Measurements from ENCODE around the gene NOVA1. TPM values are rescaled to one million over a fixed set of nuclear protein-coding genes. Genes with fewer than 3 reads are reported as not detected.

Gene NOVA1
- total and polyA plus RNA-seq, 5 donors from 2014 or later, result 0.39 TPM; not detected in 4

GRCh38 chr14:26577711-26578110, 20.1 kb downstream of the NOVA1 start:
- H3K4me3 Mint-ChIP-seq, result no peak overlapping the region

DNA sequence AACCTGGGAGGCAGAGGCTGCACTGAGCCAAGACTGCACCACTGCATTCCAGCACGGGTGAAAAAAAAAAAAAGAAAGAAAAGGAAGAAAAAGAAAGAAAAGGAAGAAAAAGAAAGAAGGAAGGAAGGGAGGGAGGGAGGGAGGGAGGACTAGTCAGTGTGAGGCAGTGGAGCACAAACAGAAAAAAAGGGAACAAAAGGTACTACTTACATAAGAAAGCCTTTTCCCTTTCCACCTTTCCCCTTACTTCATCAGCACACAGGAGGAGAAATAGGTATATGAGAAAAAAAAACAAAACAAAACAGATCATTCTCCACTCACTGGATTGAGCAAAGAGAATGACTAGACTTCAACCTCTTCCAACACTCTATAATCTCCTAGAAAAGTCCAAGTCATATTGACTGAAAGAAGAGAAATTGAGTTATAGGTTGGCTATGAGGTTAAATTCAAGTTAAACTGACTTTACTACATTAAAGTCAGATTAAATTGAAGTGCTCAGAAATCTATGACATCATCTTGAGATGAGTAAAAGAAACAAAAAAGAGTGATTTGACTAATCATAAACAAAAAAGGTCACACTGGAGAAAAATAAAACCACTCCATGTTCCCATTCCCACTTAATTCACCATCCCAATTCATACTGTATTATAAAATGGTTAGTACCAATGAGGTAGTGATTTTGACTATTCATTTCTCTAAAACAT, 43.6 kb downstream of the NOVA1 start:
- Histone ChIP-seq H3K27me3 (ENCODE audit: control insufficient read depth, insufficient read depth, low read length) (no peaks in the 10 kb centered on the region), H3K4me1 (ENCODE audit: control insufficient read depth, insufficient read depth, low read length, poor library complexity, severe bottlenecking) (no peaks in the 10 kb centered on the region), H3K36me3 (ENCODE audit: control insufficient read depth, insufficient read depth, low read length) (no peaks in the 10 kb centered on the region), H3K27ac (ENCODE audit: insufficient read depth, low read length, poor library complexity, severe bottlenecking) (no peak overlapping the region), H3K4me3 (ENCODE audit: low read depth, low read length) (no peak overlapping the region), H3K9me3 (ENCODE audit: control insufficient read depth in 2 of 2, low read length in 2 of 2) (peaks cover 1 to 7% of the 10 kb centered on the region in 2 experiments)
- H3K4me3 Mint-ChIP-seq, result no peak overlapping the region
- DNase-seq (no peak), ATAC-seq (ENCODE audit: low read depth in 2 of 2) (no peak)
- H3K9me3 Mint-ChIP-seq, result peaks cover 1 to 27% (median 6%) of the 10 kb centered on the region in 7 donors
- no peaks in the 10 kb centered on the region for H3K36me3 Mint-ChIP-seq
- no peaks in the 10 kb centered on the region for H3K27me3 Mint-ChIP-seq
- no peak overlapping the region for H3K27ac Mint-ChIP-seq
- H3K4me1 Mint-ChIP-seq, result no peaks in the 10 kb centered on the region

More at GRCh38 chr14:26577711-26578110, 20.1 kb downstream of the NOVA1 start:
- H3K27ac ChIP-seq (ENCODE audit: insufficient read depth, low read length, poor library complexity, severe bottlenecking), result no peak overlapping the region
- Mint-ChIP-seq H3K4me1 (no peaks in the 10 kb centered on the region), H3K36me3 (no peaks in the 10 kb centered on the region), H3K9me3 (peaks cover 1 to 16% (median 3%) of the 10 kb centered on the region in 7 donors), H3K27ac (no peak overlapping the region), H3K27me3 (no peaks in the 10 kb centered on the region)
- no peaks in the 10 kb centered on the region for H3K27me3 ChIP-seq (ENCODE audit: control insufficient read depth, insufficient read depth, low read length)
- no peaks in the 10 kb centered on the region for H3K4me1 ChIP-seq (ENCODE audit: control insufficient read depth, insufficient read depth, low read length, poor library complexity, severe bottlenecking)
- H3K9me3 ChIP-seq (ENCODE audit: control insufficient read depth in 2 of 2, low read length in 2 of 2), result no peaks in the 10 kb centered on the region
- no peaks in the 10 kb centered on the region for H3K36me3 ChIP-seq (ENCODE audit: control insufficient read depth, insufficient read depth, low read length)
- ATAC-seq (ENCODE audit: low read depth in 2 of 2) (no peak), DNase-seq (no peak)
- H3K4me3 ChIP-seq (ENCODE audit: low read depth, low read length), result no peak overlapping the region

- Mint-ChIP-seq H3K4me1 (no peaks in the 10 kb centered on the region), H3K9me3 (peaks cover 0 to 11% (median 7%) of the 10 kb centered on the region in 7 donors), H3K27me3 (no peaks in the 10 kb centered on the region), H3K4me3 (no peak overlapping the region), H3K36me3 (no peaks in the 10 kb centered on the region), H3K27ac (no peak overlapping the region)
- H3K9me3 ChIP-seq (ENCODE audit: control insufficient read depth in 2 of 2, low read length in 2 of 2), result peaks cover 1 to 14% of the 10 kb centered on the region in 2 experiments
- DNase-seq (no peak), ATAC-seq (ENCODE audit: low read depth in 2 of 2) (no peak)
- H3K36me3 ChIP-seq (ENCODE audit: control insufficient read depth, insufficient read depth, low read length), result no peaks in the 10 kb centered on the region
- H3K27ac ChIP-seq (ENCODE audit: insufficient read depth, low read length, poor library complexity, severe bottlenecking), result no peak overlapping the region
- no peaks in the 10 kb centered on the region for H3K4me1 ChIP-seq (ENCODE audit: control insufficient read depth, insufficient read depth, low read length, poor library complexity, severe bottlenecking)
- H3K4me3 ChIP-seq (ENCODE audit: low read depth, low read length), result no peak overlapping the region
- no peaks in the 10 kb centered on the region for H3K27me3 ChIP-seq (ENCODE audit: control insufficient read depth, insufficient read depth, low read length)
Measured at GRCh38 chr14:26549571-26549970, 48.3 kb downstream of the NOVA1 start.

- no peak for DNase-seq
- Histone ChIP-seq H3K36me3 (ENCODE audit: control insufficient read depth, insufficient read depth, low read length) (no peaks in the 10 kb centered on the region), H3K4me3 (ENCODE audit: low read depth, low read length) (no peak overlapping the region), H3K27me3 (ENCODE audit: control insufficient read depth, insufficient read depth, low read length) (no peaks in the 10 kb centered on the region), H3K27ac (ENCODE audit: insufficient read depth, low read length, poor library complexity, severe bottlenecking) (no peak overlapping the region), H3K4me1 (ENCODE audit: control insufficient read depth, insufficient read depth, low read length, poor library complexity, severe bottlenecking) (no peaks in the 10 kb centered on the region), H3K9me3 (ENCODE audit: control insufficient read depth in 2 of 2, low read length in 2 of 2) (peaks cover 4 to 15% of the 10 kb centered on the region in 2 experiments)
- Mint-ChIP-seq H3K27ac (no peak overlapping the region), H3K9me3 (peaks cover 1 to 12% (median 7%) of the 10 kb centered on the region in 7 donors), H3K4me1 (no peaks in the 10 kb centered on the region), H3K4me3 (no peak overlapping the region), H3K27me3 (no peaks in the 10 kb centered on the region), H3K36me3 (no peaks in the 10 kb centered on the region)
- ATAC-seq (ENCODE audit: low read depth in 2 of 2), result no peak
Measured at GRCh38 chr14:26548406-26548805, 49.4 kb downstream of the NOVA1 start.

- Mint-ChIP-seq H3K36me3 (no peaks in the 10 kb centered on the region), H3K27ac (no peak overlapping the region), H3K4me1 (no peaks in the 10 kb centered on the region), H3K27me3 (no peaks in the 10 kb centered on the region), H3K4me3 (no peak overlapping the region), H3K9me3 (peaks cover 0 to 20% (median 9%) of the 10 kb centered on the region in 7 donors)
- H3K27me3 ChIP-seq (ENCODE audit: control insufficient read depth, insufficient read depth, low read length), result no peaks in the 10 kb centered on the region
- H3K27ac ChIP-seq (ENCODE audit: insufficient read depth, low read length, poor library complexity, severe bottlenecking), result no peak overlapping the region
- DNase-seq (no peak), ATAC-seq (ENCODE audit: low read depth in 2 of 2) (no peak)
- H3K4me3 ChIP-seq (ENCODE audit: low read depth, low read length), result no peak overlapping the region
- peaks cover under 1 to 8% of the 10 kb centered on the region in 2 experiments for H3K9me3 ChIP-seq (ENCODE audit: control insufficient read depth in 2 of 2, low read length in 2 of 2)
- no peaks in the 10 kb centered on the region for H3K36me3 ChIP-seq (ENCODE audit: control insufficient read depth, insufficient read depth, low read length)
- no peaks in the 10 kb centered on the region for H3K4me1 ChIP-seq (ENCODE audit: control insufficient read depth, insufficient read depth, low read length, poor library complexity, severe bottlenecking)
Measured at GRCh38 chr14:26538176-26538575, 59.7 kb downstream of the NOVA1 start.

GRCh38 chr14:26531894-26532293, 65.9 kb downstream of the NOVA1 start:
- H3K9me3 Mint-ChIP-seq, result peaks cover 4 to 40% (median 15%) of the 10 kb centered on the region in 7 donors
- no peaks in the 10 kb centered on the region for H3K4me1 Mint-ChIP-seq
- H3K27me3 Mint-ChIP-seq, result no peaks in the 10 kb centered on the region
- H3K36me3 Mint-ChIP-seq, result no peaks in the 10 kb centered on the region
- Histone ChIP-seq H3K27me3 (ENCODE audit: control insufficient read depth, insufficient read depth, low read length) (no peaks in the 10 kb centered on the region), H3K36me3 (ENCODE audit: control insufficient read depth, insufficient read depth, low read length) (no peaks in the 10 kb centered on the region), H3K27ac (ENCODE audit: insufficient read depth, low read length, poor library complexity, severe bottlenecking) (no peak overlapping the region), H3K4me1 (ENCODE audit: control insufficient read depth, insufficient read depth, low read length, poor library complexity, severe bottlenecking) (no peaks in the 10 kb centered on the region), H3K9me3 (ENCODE audit: control insufficient read depth in 2 of 2, low read length in 2 of 2) (peaks cover 4 to 7% of the 10 kb centered on the region in 2 experiments), H3K4me3 (ENCODE audit: low read depth, low read length) (no peak overlapping the region)
- H3K4me3 Mint-ChIP-seq, result no peak overlapping the region
- DNase-seq (no peak), ATAC-seq (ENCODE audit: low read depth in 2 of 2) (no peak)
- no peak overlapping the region for H3K27ac Mint-ChIP-seq

DNA sequence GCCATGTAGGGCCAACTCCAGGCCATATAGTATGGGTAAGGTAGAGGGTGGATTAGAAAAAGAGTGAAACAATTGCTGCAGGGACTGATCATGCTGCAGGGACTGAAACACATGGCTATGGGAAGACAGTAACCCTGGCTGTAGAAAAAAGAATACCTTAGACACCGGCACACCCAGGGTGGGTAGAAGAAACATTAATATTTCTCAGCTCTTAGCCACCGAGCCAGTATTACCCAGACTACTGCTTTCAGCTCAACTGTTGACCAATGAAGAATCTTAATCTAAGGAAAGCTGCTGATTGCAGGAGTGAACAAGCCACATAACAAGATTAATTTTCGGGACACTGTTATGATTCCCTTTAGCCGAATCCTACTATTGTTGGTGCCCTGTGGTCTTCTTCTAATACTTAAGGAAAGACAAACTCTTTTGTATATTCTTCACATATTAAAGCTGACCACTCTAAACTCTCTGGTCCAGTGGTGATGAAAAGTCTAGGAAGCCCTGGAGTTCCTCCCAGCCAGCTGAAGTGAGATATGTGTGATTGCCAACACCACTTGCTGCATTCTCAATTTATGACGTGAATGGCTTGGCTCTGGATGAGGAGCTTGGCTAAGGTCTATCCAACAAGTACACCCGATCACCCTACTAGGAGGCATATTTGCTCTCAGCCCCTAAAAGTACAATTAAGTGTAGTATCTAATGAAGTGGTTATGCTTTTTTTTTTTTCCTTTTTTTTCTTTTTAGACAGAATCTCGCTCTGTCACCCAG, 69.2 kb downstream of the NOVA1 start:
- Histone ChIP-seq H3K4me3 (ENCODE audit: low read depth, low read length) (no peak overlapping the region), H3K36me3 (ENCODE audit: control insufficient read depth, insufficient read depth, low read length) (no peaks in the 10 kb centered on the region), H3K4me1 (ENCODE audit: control insufficient read depth, insufficient read depth, low read length, poor library complexity, severe bottlenecking) (no peaks in the 10 kb centered on the region), H3K27ac (ENCODE audit: insufficient read depth, low read length, poor library complexity, severe bottlenecking) (no peak overlapping the region), H3K9me3 (ENCODE audit: control insufficient read depth in 2 of 2, low read length in 2 of 2) (peaks cover 4 to 5% of the 10 kb centered on the region in 2 experiments), H3K27me3 (ENCODE audit: control insufficient read depth, insufficient read depth, low read length) (no peaks in the 10 kb centered on the region)
- Mint-ChIP-seq H3K4me3 (no peak overlapping the region), H3K36me3 (no peaks in the 10 kb centered on the region), H3K27ac (no peak overlapping the region), H3K9me3 (peaks cover 5 to 47% (median 13%) of the 10 kb centered on the region in 7 donors), H3K27me3 (no peaks in the 10 kb centered on the region), H3K4me1 (no peaks in the 10 kb centered on the region)
- ATAC-seq (ENCODE audit: low read depth in 2 of 2), result no peak
- no peak for DNase-seq
